Astrocyte (in vitro differentiated cells and primary cell): ENCODE measurements around the gene PFKL.

Source experiments
- CTCF ChIP-seq: IDR thresholded peaks from 2 replicates; pipeline ENCODE4 v1.5.1; 2011; ENCODE audit warnings: low read depth, mild to moderate bottlenecking, inconsistent platforms, low read length, moderate library complexity; ENCODE audit not compliant: insufficient read depth
- EZH2 ChIP-seq: IDR thresholded peaks from 2 replicates; pipeline ENCODE4 v1.6.1; 2012; ENCODE audit warnings: mild to moderate bottlenecking, low read length, inconsistent platforms; ENCODE audit not compliant: insufficient read depth

GRCh38 chr21:44344541-44345183 lies 44.8 kb downstream of the PFKL start:
- TF ChIP-seq CTCF (no peak), EZH2 (no peak)
